Left lung (tissue), 10 donors: ENCODE data around the gene PHF12. TPM values are rescaled to one million over a fixed set of nuclear protein-coding genes. Genes with fewer than 3 reads are reported as not detected.
A peak's percentile ranks its signal among the peaks of the same experiment; 100 is the strongest.
"Not testable (repeated sequence)": the region's sequence is repeated elsewhere in the genome, so short reads cannot be mapped to it uniquely, and the experiment has no call there.

ENCODE experiments used
- ATAC-seq: fragments of 200-7000 bp; cut with Tn5 transposase; one replicate; pipeline ENCODE4 v1.9.1; 2020; ENCODE audit warnings: moderate library complexity
- DNase-seq, 4 donors: peaks; one replicate each; pipeline ENCODE4 v3.0.0-alpha.2; 2013 to 2020
- H3K27ac ChIP-seq, 2 donors: fragments of 200-600 bp; sonication (generic) in 1 of 2; one replicate each; pipeline versions ENCODE4 v1.5.0 to v1.8.0; 2020 to 2021
- H3K27me3 ChIP-seq, 2 donors: fragments of 200-600 bp; sonication (generic) in 1 of 2; one replicate each; pipeline versions ENCODE4 v1.5.0 to v1.8.0; 2020 to 2021
- H3K36me3 ChIP-seq, 2 donors: fragments of 200-600 bp; sonication (generic) in 1 of 2; one replicate each; pipeline versions ENCODE4 v1.5.0 to v1.8.0; 2020 to 2021
- H3K4me1 ChIP-seq, 2 donors: fragments of 200-600 bp; one replicate each; pipeline ENCODE4 v1.8.0; 2021
- H3K4me3 ChIP-seq, 2 donors: fragments of 200-600 bp; sonication (generic) in 1 of 2; one replicate each; pipeline versions ENCODE4 v1.5.0 to v1.8.0; 2020 to 2021; ENCODE audit warnings: mild to moderate bottlenecking in 1 of 2
- H3K9me3 ChIP-seq, 2 donors: fragments of 200-600 bp; sonication (generic) in 1 of 2; one replicate each; pipeline versions ENCODE4 v1.5.0 to v1.8.0; 2020 to 2021
- intact Hi-C, 2 donors: fragments of 100-400 bp; cut with DNase I; formaldehyde crosslinking; loops; one replicate each; pipeline versions ENCODE4 v1.11.2 to v1.14.2; 2022
- polyA plus RNA-seq, 6 donors: library from polyadenylated mRNA; unstranded; fragments of 120-200 nt; gene quantifications; one replicate each; pipeline ENCODE4 v1.2.1, GENCODE V29; 2013; ENCODE audit not compliant: insufficient read length in 6 of 6
- total RNA-seq, 2 donors: library from RNA; stranded (reverse); fragmentation: NEBNext Ultra II Directional; extraction: Animal tissue kit (Norgen Biotek cat#: 25700); gene quantifications; one replicate each; pipeline ENCODE4 v1.2.1, GENCODE V29; 2021
- TF ChIP-seq, protein P1 (sequence below), 2 donors: fragments of 200-600 bp; sonication (generic) in 1 of 2; IDR thresholded peaks; one replicate each; pipeline versions ENCODE4 v1.5.0 to v1.8.0; 2021; ENCODE audit warnings: antibody characterized with exemption in 2 of 2
- donor health status: DM: no; HTN: yes; CAD: no.
- donor health status: DM: no; HTN: no; CAD: no.

PHF12 gene
- total and polyA plus RNA-seq, 8 donors: 32.1 to 68.7 (median 56.0) TPM

DNA sequence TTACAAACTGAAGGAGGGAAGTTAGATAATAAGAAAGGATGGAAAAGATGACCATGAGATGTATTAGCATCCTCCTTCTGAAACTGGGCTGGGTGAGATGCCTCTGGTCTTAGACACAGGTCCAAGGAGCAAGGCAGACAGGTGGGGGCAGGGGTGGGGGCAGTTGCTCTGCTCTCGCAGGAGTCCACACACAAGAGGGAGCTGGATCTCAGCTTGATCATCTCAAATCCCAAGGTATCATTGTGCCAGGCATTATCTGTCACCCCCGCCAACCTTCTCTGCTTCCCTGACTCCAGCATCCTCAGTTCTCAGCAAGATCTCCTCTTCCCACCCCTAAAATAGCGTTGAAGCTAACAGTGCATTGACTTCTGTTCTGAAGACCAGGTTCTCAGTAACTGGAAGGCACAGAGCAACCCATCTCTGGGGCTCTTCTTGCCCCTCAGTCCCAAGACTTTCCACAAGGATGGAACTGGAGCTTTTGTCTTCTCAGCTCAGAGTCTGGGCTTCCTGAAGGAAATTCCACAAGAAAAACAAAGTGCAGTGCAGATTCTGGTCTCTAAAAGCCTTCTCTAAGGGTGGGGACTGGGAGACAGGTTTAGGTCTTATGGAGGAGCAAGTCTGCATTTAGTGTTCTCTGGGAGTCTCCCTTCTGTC lies 55.4 kb downstream of the PHF12 start:
- H3K9me3 ChIP-seq: no peaks in the 10 kb centered on the region
- DNase-seq (no peak), ATAC-seq (no peak)
- peak overlapping the region; percentile 87 to 91 for H3K4me3 ChIP-seq
- peaks cover 17 to 75% of the 10 kb centered on the region in 2 donors for H3K4me1 ChIP-seq
- no peaks in the 10 kb centered on the region for H3K27me3 ChIP-seq
- peaks cover 0 to 3% of the 10 kb centered on the region in 2 donors for H3K36me3 ChIP-seq
- TF ChIP-seq, protein P1, sequence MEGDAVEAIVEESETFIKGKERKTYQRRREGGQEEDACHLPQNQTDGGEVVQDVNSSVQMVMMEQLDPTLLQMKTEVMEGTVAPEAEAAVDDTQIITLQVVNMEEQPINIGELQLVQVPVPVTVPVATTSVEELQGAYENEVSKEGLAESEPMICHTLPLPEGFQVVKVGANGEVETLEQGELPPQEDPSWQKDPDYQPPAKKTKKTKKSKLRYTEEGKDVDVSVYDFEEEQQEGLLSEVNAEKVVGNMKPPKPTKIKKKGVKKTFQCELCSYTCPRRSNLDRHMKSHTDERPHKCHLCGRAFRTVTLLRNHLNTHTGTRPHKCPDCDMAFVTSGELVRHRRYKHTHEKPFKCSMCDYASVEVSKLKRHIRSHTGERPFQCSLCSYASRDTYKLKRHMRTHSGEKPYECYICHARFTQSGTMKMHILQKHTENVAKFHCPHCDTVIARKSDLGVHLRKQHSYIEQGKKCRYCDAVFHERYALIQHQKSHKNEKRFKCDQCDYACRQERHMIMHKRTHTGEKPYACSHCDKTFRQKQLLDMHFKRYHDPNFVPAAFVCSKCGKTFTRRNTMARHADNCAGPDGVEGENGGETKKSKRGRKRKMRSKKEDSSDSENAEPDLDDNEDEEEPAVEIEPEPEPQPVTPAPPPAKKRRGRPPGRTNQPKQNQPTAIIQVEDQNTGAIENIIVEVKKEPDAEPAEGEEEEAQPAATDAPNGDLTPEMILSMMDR (IDR thresholded peaks at IDR 0.05): no peak
- H3K27ac ChIP-seq: peak overlapping the region; percentile 92 to 99
- intact Hi-C loops: no loop called here

DNA sequence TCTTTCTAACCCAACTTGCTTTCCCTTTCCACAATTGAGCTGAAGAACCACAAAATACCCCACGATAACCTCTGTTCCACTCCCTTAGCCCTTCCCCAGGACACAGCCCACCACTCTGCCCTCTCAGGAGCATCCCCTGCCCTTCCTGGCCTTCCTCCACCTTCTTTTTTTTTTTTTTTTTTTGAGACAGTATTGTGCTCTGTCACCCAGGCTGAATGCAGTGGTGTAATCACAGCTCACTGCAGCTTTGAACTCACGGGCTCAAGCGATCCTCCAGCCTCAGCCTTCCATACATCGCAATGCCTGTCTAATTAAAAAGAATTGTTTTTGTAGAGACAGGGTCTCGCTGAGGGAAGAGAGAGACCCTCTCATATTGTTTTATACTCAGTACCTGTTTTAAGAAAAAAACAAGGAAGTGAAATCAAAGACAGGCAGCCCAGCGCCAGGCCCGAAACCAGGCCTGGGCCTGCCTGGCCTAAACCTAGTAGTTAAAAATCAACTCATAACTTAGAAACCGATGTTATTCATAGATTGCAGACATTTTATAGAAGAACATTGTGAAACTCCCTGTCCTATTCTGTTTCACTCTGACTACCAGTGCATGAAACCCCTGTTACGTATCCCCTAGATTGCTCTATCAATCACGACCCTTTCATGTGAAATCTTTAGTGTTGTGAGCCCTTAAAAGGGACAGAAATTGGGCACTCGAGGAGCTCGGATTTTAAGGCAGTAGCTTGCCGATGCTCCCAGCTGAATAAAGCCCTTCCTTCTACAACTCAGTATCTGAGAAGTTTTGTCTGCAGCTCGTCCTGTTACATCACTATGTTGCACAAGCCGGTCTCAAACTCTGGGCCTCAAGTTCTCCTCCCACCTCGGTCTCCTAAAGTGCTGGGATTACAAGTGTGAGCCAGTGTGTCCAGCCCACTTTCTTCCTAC lies 57.8 kb downstream of the PHF12 start:
- DNase-seq, intact Hi-C loops: not testable (repeated sequence)
- H3K27ac ChIP-seq: peak overlapping the region; percentile 53 to 99

DNA sequence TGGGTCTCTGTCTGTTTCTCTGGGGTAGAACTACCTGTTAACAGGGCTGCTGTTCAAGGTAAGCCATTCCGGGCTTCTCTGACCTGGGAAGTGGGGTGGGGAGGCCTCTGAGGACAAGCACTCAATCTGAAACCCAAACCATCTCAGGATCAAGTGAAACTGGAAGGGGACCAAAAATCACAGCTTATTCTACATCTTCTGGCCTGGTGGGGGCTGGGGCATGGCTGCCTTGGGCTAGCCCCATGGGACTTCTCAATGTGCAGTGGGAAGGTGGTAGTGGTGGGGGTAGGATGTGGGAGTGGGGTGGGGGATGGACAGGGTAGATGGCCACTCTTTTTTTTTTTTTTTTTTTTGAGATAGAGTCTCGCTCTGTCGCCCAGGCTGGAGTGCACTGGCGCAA lies 59.3 kb downstream of the PHF12 start:
- no peaks in the 10 kb centered on the region for H3K27me3 ChIP-seq
- no peak overlapping the region for H3K4me3 ChIP-seq
- peak overlapping the region in 1 of 2 donors; percentile 99 for H3K27ac ChIP-seq
- peaks cover 0 to 25% of the 10 kb centered on the region in 2 donors for H3K36me3 ChIP-seq
- intact Hi-C loops: no loop called here
- DNase-seq (no peak), ATAC-seq (no peak)
- no peaks in the 10 kb centered on the region for H3K9me3 ChIP-seq
- H3K4me1 ChIP-seq: peaks cover 10 to 72% of the 10 kb centered on the region in 2 donors
- TF ChIP-seq, protein P1 (IDR thresholded peaks at IDR 0.05): no peak

More for the DNA sequence above, 57.8 kb downstream of the PHF12 start:
- not testable (repeated sequence) for H3K27me3 ChIP-seq, H3K9me3 ChIP-seq, H3K36me3 ChIP-seq, ATAC-seq
- peaks cover 17 to 76% of the 10 kb centered on the region in 2 donors for H3K4me1 ChIP-seq
- H3K4me3 ChIP-seq: peak overlapping the region in 1 of 2 donors; percentile 23

DNA sequence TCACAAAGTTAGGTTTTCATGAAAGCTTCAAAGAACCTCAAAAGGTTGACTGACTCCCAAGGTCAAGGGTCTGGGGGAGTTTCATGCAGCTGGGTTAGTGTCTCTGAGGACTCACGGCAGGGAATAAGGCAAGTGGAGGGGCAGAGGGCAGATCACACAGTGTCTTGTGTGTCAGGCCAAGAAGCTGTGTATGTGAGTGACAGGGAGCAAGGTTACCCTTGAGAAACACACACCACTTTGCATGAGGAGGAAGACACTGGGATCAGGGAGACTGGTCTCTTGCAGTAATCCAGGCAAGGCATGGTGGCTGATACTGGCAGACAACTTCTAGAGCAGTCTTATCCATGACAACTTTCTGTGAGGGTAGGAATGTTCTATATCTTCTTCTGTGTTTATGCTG lies 60.1 kb downstream of the PHF12 start:
- ATAC-seq (no peak), DNase-seq (no peak)
- H3K4me3 ChIP-seq: no peak overlapping the region
- no peaks in the 10 kb centered on the region for H3K27me3 ChIP-seq
- peak overlapping the region in 1 of 2 donors; percentile 99 for H3K27ac ChIP-seq
- TF ChIP-seq, protein P1 (IDR thresholded peaks at IDR 0.05): no peak
- intact Hi-C loops: no loop called here
- H3K4me1 ChIP-seq: peaks cover 7 to 67% of the 10 kb centered on the region in 2 donors
- peaks cover 0 to 33% of the 10 kb centered on the region in 2 donors for H3K36me3 ChIP-seq
- no peaks in the 10 kb centered on the region for H3K9me3 ChIP-seq

DNA sequence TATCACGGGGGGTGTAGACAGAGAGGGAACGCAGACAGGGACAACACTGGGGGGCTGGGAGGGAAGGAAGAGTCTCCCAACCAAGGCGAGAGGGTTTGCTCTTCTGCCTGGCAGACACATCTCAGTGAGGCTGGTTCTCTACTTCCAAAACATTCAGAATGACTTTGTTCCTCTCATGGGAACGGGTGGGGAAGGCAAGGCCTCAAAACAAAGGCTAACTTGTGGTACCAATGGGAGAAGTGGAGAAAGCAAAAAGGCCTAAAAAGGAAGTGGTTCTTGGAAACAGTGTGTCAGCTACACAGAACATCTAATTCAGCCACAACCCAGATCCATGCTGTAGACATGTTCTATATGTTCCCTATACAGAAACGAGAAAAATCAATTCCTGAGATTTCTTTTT lies 61.3 kb downstream of the PHF12 start:
- H3K4me1 ChIP-seq: peaks cover 0 to 55% of the 10 kb centered on the region in 2 donors

More for the DNA sequence above, 61.3 kb downstream of the PHF12 start:
- no peak for DNase-seq
- TF ChIP-seq, protein P1 (IDR thresholded peaks at IDR 0.05): no peak
- Histone ChIP-seq H3K27ac (no peak overlapping the region), H3K27me3 (no peaks in the 10 kb centered on the region), H3K36me3 (peaks cover 0 to 45% of the 10 kb centered on the region in 2 donors), H3K9me3 (no peaks in the 10 kb centered on the region), H3K4me3 (no peak overlapping the region)
- ATAC-seq: peak; percentile 24
- intact Hi-C loops: no loop called here
